Parathyroid adenoma (tissue), 2 donors: Measurements from ENCODE around the gene PPOX.

Experiments used
- H2AFZ ChIP-seq: fragments of 300-600 bp; sonication (generic); one replicate; pipeline ENCODE4 v1.7.0; 2017; ENCODE audit warnings: antibody characterized with exemption, mild to moderate bottlenecking
- H3K27ac ChIP-seq: fragments of 300-600 bp; sonication (generic); one replicate; pipeline ENCODE4 v1.7.0; 2017
- H3K27me3 ChIP-seq: fragments of 300-600 bp; sonication (generic); one replicate; pipeline ENCODE4 v1.7.0; 2017; ENCODE audit warnings: low read length; ENCODE audit not compliant: control insufficient read depth, insufficient read depth
- H3K36me3 ChIP-seq: fragments of 300-600 bp; sonication (generic); one replicate; pipeline ENCODE4 v1.7.0; 2017; ENCODE audit warnings: low read length; ENCODE audit not compliant: control insufficient read depth, insufficient read depth
- H3K4me1 ChIP-seq: fragments of 300-600 bp; sonication (generic); one replicate; pipeline ENCODE4 v1.7.0; 2017; ENCODE audit warnings: control low read depth
- H3K4me2 ChIP-seq: fragments of 300-600 bp; sonication (generic); one replicate; pipeline ENCODE4 v1.7.0; 2017; ENCODE audit warnings: low read length
- H3K4me3 ChIP-seq: fragments of 300-600 bp; sonication (generic); one replicate; pipeline ENCODE4 v1.7.0; 2017; ENCODE audit warnings: low read depth, low read length
- H3K79me2 ChIP-seq: fragments of 300-600 bp; sonication (generic); one replicate; pipeline ENCODE4 v1.7.0; 2017; ENCODE audit warnings: control low read depth
- H3K9ac ChIP-seq: fragments of 300-600 bp; sonication (generic); one replicate; pipeline ENCODE4 v1.7.0; 2017; ENCODE audit warnings: mild to moderate bottlenecking
- H3K9me3 ChIP-seq: fragments of 300-600 bp; sonication (generic); one replicate; pipeline ENCODE4 v1.7.0; 2017; ENCODE audit warnings: low read length; ENCODE audit not compliant: control insufficient read depth
- TF ChIP-seq, protein P1 (sequence below): fragments of 300-600 bp; sonication (generic); IDR thresholded peaks from one replicate; pipeline ENCODE4 v1.7.0; 2017; ENCODE audit warnings: antibody characterized with exemption, mild to moderate bottlenecking
- donor health status: primary hyperparathyroidism.

PPOX gene

GRCh38 chr1:161174911-161175310 lies 8.7 kb downstream of the PPOX start:
- no peak overlapping the region for H3K4me2 ChIP-seq
- H3K9ac ChIP-seq, result no peak overlapping the region
- no peak overlapping the region for H2AFZ ChIP-seq
- no peaks in the 10 kb centered on the region for H3K9me3 ChIP-seq
- no peaks in the 10 kb centered on the region for H3K36me3 ChIP-seq
- peaks cover 3% of the 10 kb centered on the region for H3K4me1 ChIP-seq
- peaks cover 4% of the 10 kb centered on the region for H3K79me2 ChIP-seq
- H3K27ac ChIP-seq, result no peak overlapping the region
- H3K27me3 ChIP-seq, result no peaks in the 10 kb centered on the region
- TF ChIP-seq, protein P1, sequence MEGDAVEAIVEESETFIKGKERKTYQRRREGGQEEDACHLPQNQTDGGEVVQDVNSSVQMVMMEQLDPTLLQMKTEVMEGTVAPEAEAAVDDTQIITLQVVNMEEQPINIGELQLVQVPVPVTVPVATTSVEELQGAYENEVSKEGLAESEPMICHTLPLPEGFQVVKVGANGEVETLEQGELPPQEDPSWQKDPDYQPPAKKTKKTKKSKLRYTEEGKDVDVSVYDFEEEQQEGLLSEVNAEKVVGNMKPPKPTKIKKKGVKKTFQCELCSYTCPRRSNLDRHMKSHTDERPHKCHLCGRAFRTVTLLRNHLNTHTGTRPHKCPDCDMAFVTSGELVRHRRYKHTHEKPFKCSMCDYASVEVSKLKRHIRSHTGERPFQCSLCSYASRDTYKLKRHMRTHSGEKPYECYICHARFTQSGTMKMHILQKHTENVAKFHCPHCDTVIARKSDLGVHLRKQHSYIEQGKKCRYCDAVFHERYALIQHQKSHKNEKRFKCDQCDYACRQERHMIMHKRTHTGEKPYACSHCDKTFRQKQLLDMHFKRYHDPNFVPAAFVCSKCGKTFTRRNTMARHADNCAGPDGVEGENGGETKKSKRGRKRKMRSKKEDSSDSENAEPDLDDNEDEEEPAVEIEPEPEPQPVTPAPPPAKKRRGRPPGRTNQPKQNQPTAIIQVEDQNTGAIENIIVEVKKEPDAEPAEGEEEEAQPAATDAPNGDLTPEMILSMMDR, result no peak
- H3K4me3 ChIP-seq, result no peak overlapping the region

GRCh38 chr1:161175771-161176453 lies 9.7 kb downstream of the PPOX start:
- Histone ChIP-seq H3K79me2 (peaks cover 4% of the 10 kb centered on the region), H3K36me3 (no peaks in the 10 kb centered on the region), H3K27ac (no peak overlapping the region), H3K9me3 (no peaks in the 10 kb centered on the region), H3K27me3 (no peaks in the 10 kb centered on the region), H3K4me1 (peaks cover 3% of the 10 kb centered on the region), H3K4me3 (peak overlapping the region; percentile 98), H3K4me2 (peak overlapping the region; percentile 100), H3K9ac (no peak overlapping the region), H2AFZ (no peak overlapping the region)
- TF ChIP-seq, protein P1, result no peak

GRCh38 chr1:161176468-161177111 lies 10.4 kb downstream of the PPOX start:
- Histone ChIP-seq H3K36me3 (no peaks in the 10 kb centered on the region), H3K4me2 (peak overlapping the region; percentile 100), H3K9me3 (no peaks in the 10 kb centered on the region), H3K4me3 (peak overlapping the region; percentile 98), H3K27ac (peak overlapping the region; percentile 88), H3K9ac (peak overlapping the region; percentile 7), H3K27me3 (no peaks in the 10 kb centered on the region), H2AFZ (peak overlapping the region; percentile 93), H3K79me2 (peaks cover 4% of the 10 kb centered on the region), H3K4me1 (peaks cover 3% of the 10 kb centered on the region)
- TF ChIP-seq, protein P1, result no peak

GRCh38 chr1:161177112-161177935 lies 11.1 kb downstream of the PPOX start, which contains the start of gene B4GALT3:
TSS of gene B4GALT3 (minus strand) at chr1:161177507. CDS start at chr1:161176060, 1,447 bp downstream.
- Histone ChIP-seq H3K4me1 (peaks cover 3% of the 10 kb centered on the region), H3K4me2 (peak within 1 kb of the TSS; percentile 100)

More at GRCh38 chr1:161177112-161177935, 11.1 kb downstream of the PPOX start, which contains the start of gene B4GALT3:
- TF ChIP-seq, protein P1, result no peak
- Histone ChIP-seq H3K36me3 (no peaks in the 10 kb centered on the region), H3K27ac (peak within 1 kb of the TSS; percentile 88), H3K9ac (peak within 1 kb of the TSS; percentile 7), H3K4me3 (peak within 1 kb of the TSS; percentile 98), H3K79me2 (peaks cover 4% of the 10 kb centered on the region), H2AFZ (peak within 1 kb of the TSS; percentile 93), H3K9me3 (no peaks in the 10 kb centered on the region), H3K27me3 (no peaks in the 10 kb centered on the region)
